ENCODE results near the gene KIAA1671. TPM values are rescaled to one million over a fixed set of nuclear protein-coding genes. Genes with fewer than 3 reads are reported as not detected.

Gene KIAA1671
- total and polyA plus RNA-seq, 2 of the 4 experiments (the other 2 are of a cell fraction) = 0.02 TPM; not detected in 1

GRCh38 chr22:25207553-25208157 lies 255.1 kb downstream of the KIAA1671 start:
- Histone ChIP-seq H3K14ac (replicated peaks; ENCODE audit: low read depth, low read length) (no peak overlapping the region), H2BK20ac (ENCODE audit: low read depth, low read length) (no peak overlapping the region), H3K4ac (ENCODE audit: low read depth, low read length) (no peak overlapping the region), H4K8ac (ENCODE audit: low read depth in 2 of 2, low read length in 2 of 2) (no peak overlapping the region), H3K18ac (ENCODE audit: low read depth, low read length) (no peak overlapping the region), H3K4me1 (ENCODE audit: control insufficient read depth, insufficient read depth, low read length) (no peaks in the 10 kb centered on the region), H2BK120ac (ENCODE audit: low read depth, low read length) (no peak overlapping the region), H3K36me3 (ENCODE audit: control insufficient read depth, insufficient read depth, low read length) (no peaks in the 10 kb centered on the region), H2AFZ (replicated peaks; ENCODE audit: low read length, poor library complexity) (no peak overlapping the region), H4K20me1 (ENCODE audit: insufficient read depth, low read length) (no peaks in the 10 kb centered on the region), H2BK5ac (ENCODE audit: low read depth, low read length, poor library complexity, severe bottlenecking) (no peak overlapping the region), H2BK15ac (ENCODE audit: low read depth, low read length) (no peak overlapping the region), H3K79me1 (ENCODE audit: low read depth in 1 of 2, low read length in 2 of 2) (no peaks in the 10 kb centered on the region), H3K27me3 (ENCODE audit: control insufficient read depth, insufficient read depth, low read length) (no peaks in the 10 kb centered on the region), H2AK9ac (replicated peaks; ENCODE audit: low read depth, low read length, poor library complexity) (no peak overlapping the region), H3K9ac (ENCODE audit: low read depth, low read length) (no peak overlapping the region), H3K27ac (ENCODE audit: insufficient read depth, low read length) (no peak overlapping the region), H4K5ac (ENCODE audit: low read depth, low read length) (no peak overlapping the region), H3K56ac (ENCODE audit: extremely low read depth, insufficient read depth, low read length) (no peak overlapping the region), H3K4me2 (ENCODE audit: low read depth, low read length) (no peak overlapping the region), H2AK5ac (ENCODE audit: low read depth, low read length) (no peak overlapping the region), H3K4me3 (ENCODE audit: insufficient read depth, low read depth, low read length) (no peak overlapping the region), H4K91ac (ENCODE audit: insufficient read depth, low read depth, low read length) (no peak overlapping the region), H3K9me3 (ENCODE audit: control insufficient read depth, insufficient read depth, low read length) (no peaks in the 10 kb centered on the region), H3K9me1 (ENCODE audit: insufficient read depth, low read length) (no peaks in the 10 kb centered on the region), H3K23ac (ENCODE audit: low read depth, low read length) (no peak overlapping the region)
- no peak for ATAC-seq (ENCODE audit: low read depth)
- DNase-seq = no peak
- 43 to 100% methylated on average over 1 of the region's 2 CpGs for WGBS, 2 experiments (ENCODE audit: extremely low coverage in 2 of 2, insufficient read length in 1 of 2)
- in situ Hi-C loops (cut with MboI; ENCODE audit: low sequenced_read_pairs) = no loop called here
- intact Hi-C loops (cut with micrococcal nuclease) = no loop called here
- CTCF ChIA-PET = no interaction called here
- TF ChIP-seq MXI1 (IDR thresholded peaks at IDR 0.05; ENCODE audit: borderline replicate concordance, low read depth, low read length) (no peak), SMC3 (IDR thresholded peaks at IDR 0.05; ENCODE audit: low read depth, low read length) (no peak), NFE2L2 (IDR thresholded peaks at IDR 0.05; ENCODE audit: low read depth, low read length) (no peak)
- dilution Hi-C loops (cut with HindIII; ENCODE audit: low sequenced_read_pairs, unreplicated experiment) = no loop called here
- POLR2A ChIA-PET (ENCODE audit: unreplicated experiment) = no interaction called here
- no TSS peak for BruUV-seq (replicated peaks)
